NOMO-1 treated with DMSO at 0.1 percent for 48 hours (cell line): Measurements from ENCODE around the gene PCSK5.
"Not testable (repeated sequence)": the region's sequence is repeated elsewhere in the genome, so short reads cannot be mapped to it uniquely, and the experiment has no call there.

Experiments
- DNase-seq: peaks from one replicate; lab custom pipeline; 2025; ENCODE audit not compliant: unreplicated experiment; lab: John Stamatoyannopoulos, UW

The PCSK5 gene

DNA sequence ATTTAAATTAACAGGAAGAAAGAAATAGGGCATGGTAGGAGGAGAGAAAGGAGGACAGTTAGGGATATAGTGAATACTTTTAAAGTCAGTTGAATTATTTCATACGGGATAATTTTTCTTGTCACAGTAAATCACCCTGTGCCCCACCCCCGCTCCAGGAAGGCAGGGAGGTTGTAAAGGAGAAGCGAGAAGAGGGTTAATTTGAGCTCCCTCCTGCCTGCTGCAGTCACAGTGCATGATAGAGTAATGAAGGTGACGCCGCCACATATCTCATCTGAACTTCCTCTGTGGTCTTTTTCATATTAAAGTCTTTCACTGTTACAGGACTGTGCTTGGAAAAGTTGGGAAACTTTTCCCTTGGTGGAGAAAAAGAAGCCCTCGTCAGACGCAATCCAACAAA lies 896 bp upstream of the PCSK5 start:
- DNase-seq, result peak; percentile 21

- no peak for DNase-seq
These were observed 449 bp upstream of the PCSK5 start for GRCh38 chr9:75889977-75890471.

DNA sequence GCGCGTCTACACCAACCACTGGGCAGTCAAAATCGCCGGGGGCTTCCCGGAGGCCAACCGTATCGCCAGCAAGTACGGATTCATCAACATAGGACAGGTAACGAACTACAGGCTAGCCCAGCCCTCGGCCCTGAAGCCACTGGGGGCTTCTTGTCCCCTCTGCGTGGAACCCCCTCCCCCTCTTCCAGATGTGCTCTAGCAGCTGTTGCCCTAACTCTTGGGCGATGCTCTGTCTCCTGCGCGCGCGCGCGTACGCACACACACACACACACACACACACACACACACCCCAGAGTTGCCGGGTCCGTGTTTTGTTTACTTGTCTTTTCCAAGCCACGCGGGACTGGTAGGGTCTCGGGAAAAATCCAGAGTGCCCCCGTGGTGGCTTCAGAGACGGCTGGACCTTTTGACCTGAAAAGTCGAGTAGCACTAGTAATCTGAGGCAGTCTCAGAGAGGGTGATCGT lies 836 bp downstream of the PCSK5 start:
- no peak for DNase-seq

- no peak for DNase-seq
These were observed 1.3 kb downstream of the PCSK5 start for GRCh38 chr9:75891771-75892215.

- DNase-seq, result no peak
These were observed 1.9 kb downstream of the PCSK5 start for GRCh38 chr9:75892216-75892911.

- no peak for DNase-seq
These were observed 2.6 kb downstream of the PCSK5 start for GRCh38 chr9:75893106-75893505.

DNA sequence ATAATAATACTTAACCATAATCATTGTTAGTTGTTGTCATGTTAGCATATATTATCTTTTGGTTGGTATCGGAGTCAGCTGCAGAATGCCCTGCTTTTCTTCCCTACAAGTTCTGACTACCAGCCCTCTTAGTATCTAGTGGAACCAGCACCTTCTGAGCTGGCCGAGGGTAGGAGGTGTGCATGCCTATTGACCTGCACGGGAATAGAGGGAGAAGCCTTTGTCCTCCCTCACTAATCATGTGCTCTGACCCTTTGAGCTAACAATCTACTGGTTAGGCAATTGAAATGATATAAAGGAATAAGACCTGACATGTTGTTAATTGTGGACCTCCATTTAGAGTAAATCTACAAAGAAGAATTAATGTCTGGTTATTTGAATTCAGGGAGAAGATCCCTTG lies 4.1 kb downstream of the PCSK5 start:
- no peak for DNase-seq

DNA sequence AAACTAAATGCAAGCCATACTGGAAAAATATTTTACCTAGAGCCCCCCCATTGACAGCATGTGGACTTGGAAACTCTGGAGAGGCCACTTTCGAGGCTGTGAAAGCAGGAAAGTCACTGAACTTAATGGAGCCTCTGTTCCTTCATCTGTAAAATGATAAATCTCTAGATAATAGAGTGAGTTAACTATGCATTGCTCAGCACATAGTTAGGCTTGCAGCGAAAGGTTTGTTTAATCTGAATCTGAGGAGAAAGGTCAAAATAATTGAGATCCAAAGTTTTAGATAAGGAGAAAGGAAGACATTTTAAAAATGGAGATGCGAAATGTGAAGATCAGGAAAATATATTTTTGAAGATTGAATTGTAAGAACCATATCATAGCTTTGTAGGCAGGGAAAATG lies 4.6 kb downstream of the PCSK5 start:
- no peak for DNase-seq

DNA sequence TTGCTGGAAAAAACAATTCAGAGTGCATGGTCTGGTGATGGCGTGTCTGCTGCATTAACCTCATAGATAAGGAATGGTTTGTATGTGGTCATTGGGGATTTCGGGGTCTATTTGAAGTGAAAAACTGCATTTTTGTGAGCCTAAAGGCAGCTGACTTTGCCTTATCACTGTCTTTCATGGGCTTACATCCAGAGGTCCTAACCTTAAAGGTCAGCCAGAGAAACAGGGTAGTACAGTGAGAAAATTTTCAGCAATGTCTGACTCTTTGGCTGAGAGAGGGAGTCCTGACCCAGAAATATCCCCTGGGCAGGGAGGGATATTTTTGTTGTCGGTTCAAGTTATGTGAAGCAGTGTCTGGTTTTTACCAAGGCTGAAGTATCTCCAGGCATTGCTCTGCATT lies 5.7 kb downstream of the PCSK5 start:
- no peak for DNase-seq

GRCh38 chr9:75900893-75901524 lies 10.5 kb downstream of the PCSK5 start:
- not testable (repeated sequence) for DNase-seq

DNA sequence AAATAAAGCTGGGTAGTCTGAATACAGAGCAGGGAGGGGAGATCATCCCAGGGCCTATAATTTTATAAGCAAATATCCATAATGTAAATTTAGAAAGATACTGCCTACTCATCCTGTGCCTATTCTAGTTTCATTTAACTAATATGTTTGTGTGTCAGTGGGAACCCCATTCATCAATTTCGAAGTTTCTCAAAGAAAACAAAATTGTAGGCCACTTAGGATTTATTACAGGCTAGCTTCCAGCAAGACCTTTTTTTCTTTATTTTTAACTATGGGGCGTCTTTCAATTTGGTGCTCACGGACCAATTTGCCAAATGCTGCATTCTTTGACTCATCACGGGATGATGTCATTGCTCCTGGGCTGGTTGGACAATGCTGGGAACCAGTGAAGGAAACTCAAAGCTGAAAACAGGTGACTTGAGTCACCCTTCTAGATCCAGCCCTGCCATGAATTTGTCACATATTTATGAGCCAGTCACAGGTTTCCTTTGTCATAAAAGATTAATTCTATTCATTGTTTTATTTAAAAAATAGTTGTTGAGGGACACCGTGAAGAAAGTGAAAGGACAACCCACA lies 13.4 kb downstream of the PCSK5 start:
- DNase-seq, result no peak

DNA sequence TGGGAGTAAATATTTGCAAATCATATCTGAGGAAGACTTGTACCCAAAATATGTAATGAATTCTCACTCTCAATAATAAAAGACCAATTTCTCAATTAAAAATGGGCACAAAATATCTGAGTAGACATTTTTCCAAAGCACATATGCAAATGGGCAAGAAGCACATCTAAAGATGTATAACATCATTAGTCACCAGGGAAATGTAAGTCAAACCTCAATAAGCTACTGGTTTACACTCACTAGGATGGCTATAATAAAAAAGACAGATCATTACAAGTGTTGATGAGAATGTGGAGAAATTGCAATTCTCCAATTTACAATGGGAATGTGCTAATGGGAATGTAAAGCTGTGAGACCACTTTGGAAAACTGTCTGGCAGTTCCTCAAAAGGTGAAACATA lies 13.9 kb downstream of the PCSK5 start:
- DNase-seq, result no peak

GRCh38 chr9:75906531-75906930 lies 16.1 kb downstream of the PCSK5 start:
- no peak for DNase-seq

DNA sequence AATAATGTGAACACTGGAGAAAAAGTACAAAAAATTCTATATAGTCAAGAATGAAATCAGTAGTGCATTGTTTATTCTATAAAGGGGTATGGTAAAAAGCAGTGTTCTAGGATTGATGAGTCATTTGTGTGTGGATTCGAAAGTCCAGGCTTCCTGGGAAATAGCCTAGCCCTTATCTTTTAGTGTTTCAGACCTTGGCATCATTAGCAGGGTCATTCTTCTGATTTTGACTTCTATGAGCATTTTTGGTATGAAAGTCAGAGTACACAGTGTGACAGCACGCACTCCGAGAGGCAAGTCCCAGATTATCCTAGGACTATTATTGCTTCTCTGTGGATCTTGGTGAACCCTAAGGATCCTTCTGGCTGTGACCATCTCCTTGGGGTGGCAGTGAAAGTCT lies 16.9 kb downstream of the PCSK5 start:
- no peak for DNase-seq

GRCh38 chr9:75907923-75908322 lies 17.4 kb downstream of the PCSK5 start:
- no peak for DNase-seq

- DNase-seq, result no peak
These were observed 19.3 kb downstream of the PCSK5 start for GRCh38 chr9:75909776-75910175.

- no peak for DNase-seq
These were observed 20.3 kb downstream of the PCSK5 start for GRCh38 chr9:75910731-75911130.

GRCh38 chr9:75911390-75911789 lies 20.9 kb downstream of the PCSK5 start:
- DNase-seq, result no peak

- no peak for DNase-seq
These were observed 22.5 kb downstream of the PCSK5 start for GRCh38 chr9:75912951-75913350.

DNA sequence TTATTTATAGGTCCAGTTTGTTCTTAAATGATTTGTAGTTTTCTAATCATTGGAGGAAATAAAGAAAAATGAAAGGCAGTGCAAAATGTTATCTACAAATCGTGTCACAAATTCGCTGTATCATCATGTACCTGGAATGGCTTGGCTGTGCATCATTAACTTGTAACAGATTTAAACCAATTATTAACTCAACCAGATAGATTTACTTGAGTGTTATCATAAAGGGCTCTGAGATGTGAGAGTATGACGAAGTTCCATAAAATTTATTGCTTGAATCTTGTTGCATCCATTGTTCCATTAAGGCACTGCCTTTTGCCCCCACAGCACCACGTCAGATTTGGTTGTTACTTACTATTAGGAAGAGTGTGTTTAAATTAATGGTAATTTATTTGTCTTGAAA lies 23.5 kb downstream of the PCSK5 start:
- DNase-seq, result no peak

GRCh38 chr9:75914883-75915452 lies 24.5 kb downstream of the PCSK5 start:
- DNase-seq, result no peak

- DNase-seq, result no peak
These were observed 27.7 kb downstream of the PCSK5 start for GRCh38 chr9:75918154-75918553.
